ENCODE results near the gene EPHX1. TPM values are rescaled to one million over a fixed set of nuclear protein-coding genes. Genes with fewer than 3 reads are reported as not detected.

EPHX1 gene
- total and polyA plus RNA-seq, 2 of the 8 experiments (the other 6 are each of a cell fraction or from before 2014, with no cell fraction given) = 45.3 to 79.1 TPM

- TF ChIP-seq CTCF (IDR thresholded peaks at IDR 0.05; ENCODE audit: control extremely low read depth in 1 of 3, insufficient read depth in 1 of 3, low read depth in 1 of 3, low read length in 3 of 3) (no peak), GABPA (IDR thresholded peaks at IDR 0.05; ENCODE audit: borderline replicate concordance, insufficient read depth, low read length) (no peak), RNF2 (IDR thresholded peaks at IDR 0.05; ENCODE audit: borderline replicate concordance, low read depth, low read length, missing control alignments, poor library complexity, severe bottlenecking) (no peak), TCF12 (IDR thresholded peaks at IDR 0.05; ENCODE audit: low read depth, low read length) (no peak), EGR1 (IDR thresholded peaks at IDR 0.05; ENCODE audit: borderline replicate concordance, low read depth, low read length) (no peak), SUZ12 (IDR thresholded peaks at IDR 0.05; ENCODE audit: low read length) (no peak), CREB1 (IDR thresholded peaks at IDR 0.05) (no peak)
Measured at GRCh38 chr1:225879521-225880221, 69.7 kb downstream of the EPHX1 start (continued).
